ENCODE measurements around the gene NEDD4L.

Gene NEDD4L

GRCh38 chr18:58052960-58053359, 8.9 kb downstream of the NEDD4L start:
- DNase-seq (ENCODE audit: low read depth), result no peak

GRCh38 chr18:58054041-58054781, 10.2 kb downstream of the NEDD4L start:
- no peak for DNase-seq (ENCODE audit: low read depth)

GRCh38 chr18:58055890-58056558, 12.0 kb downstream of the NEDD4L start:
- DNase-seq (ENCODE audit: low read depth), result no peak

- DNase-seq (ENCODE audit: low read depth), result no peak
Measured at GRCh38 chr18:58056852-58057251, 12.8 kb downstream of the NEDD4L start.

- DNase-seq (ENCODE audit: low read depth), result no peak
Measured at GRCh38 chr18:58057291-58057965, 13.4 kb downstream of the NEDD4L start.

GRCh38 chr18:58058720-58059119, 14.7 kb downstream of the NEDD4L start:
- DNase-seq (ENCODE audit: low read depth), result no peak

GRCh38 chr18:58060254-58060653, 16.2 kb downstream of the NEDD4L start:
- DNase-seq (ENCODE audit: low read depth), result no peak

- no peak for DNase-seq (ENCODE audit: low read depth)
Measured at GRCh38 chr18:58061349-58061748, 17.3 kb downstream of the NEDD4L start.

GRCh38 chr18:58064406-58064998, 20.5 kb downstream of the NEDD4L start:
- DNase-seq (ENCODE audit: low read depth), result no peak

- no peak for DNase-seq (ENCODE audit: low read depth)
Measured at GRCh38 chr18:58065956-58066355, 21.9 kb downstream of the NEDD4L start.

- no peak for DNase-seq (ENCODE audit: low read depth)
Measured at GRCh38 chr18:58067601-58068000, 23.6 kb downstream of the NEDD4L start.

GRCh38 chr18:58069099-58069498, 25.1 kb downstream of the NEDD4L start:
- DNase-seq (ENCODE audit: low read depth), result no peak

GRCh38 chr18:58069721-58070292, 25.8 kb downstream of the NEDD4L start:
- DNase-seq (ENCODE audit: low read depth), result no peak

- no peak for DNase-seq (ENCODE audit: low read depth)
Measured at GRCh38 chr18:58076052-58076451, 32.0 kb downstream of the NEDD4L start.

GRCh38 chr18:58077329-58077728, 33.3 kb downstream of the NEDD4L start:
- no peak for DNase-seq (ENCODE audit: low read depth)

GRCh38 chr18:58078889-58079573, 35.0 kb downstream of the NEDD4L start:
- no peak for DNase-seq (ENCODE audit: low read depth)

GRCh38 chr18:58080451-58080850, 36.4 kb downstream of the NEDD4L start:
- DNase-seq (ENCODE audit: low read depth), result no peak

GRCh38 chr18:58087928-58088690, 44.1 kb downstream of the NEDD4L start:
- DNase-seq (ENCODE audit: low read depth), result no peak

GRCh38 chr18:58088691-58089065, 44.7 kb downstream of the NEDD4L start:
- DNase-seq (ENCODE audit: low read depth), result no peak

GRCh38 chr18:58091099-58091611, 47.1 kb downstream of the NEDD4L start:
- DNase-seq (ENCODE audit: low read depth), result no peak

GRCh38 chr18:58093311-58093803, 49.3 kb downstream of the NEDD4L start:
- no peak for DNase-seq (ENCODE audit: low read depth)

All from HS-27A (cell line).